ENCODE measurements around the gene GOSR2. TPM values are rescaled to one million over a fixed set of nuclear protein-coding genes. Genes with fewer than 3 reads are reported as not detected.

GOSR2 gene
- total and polyA plus RNA-seq, 2 of the 8 experiments (the other 6 are each of a cell fraction or from before 2014, with no cell fraction given): 28.2 to 36.2 TPM

DNA sequence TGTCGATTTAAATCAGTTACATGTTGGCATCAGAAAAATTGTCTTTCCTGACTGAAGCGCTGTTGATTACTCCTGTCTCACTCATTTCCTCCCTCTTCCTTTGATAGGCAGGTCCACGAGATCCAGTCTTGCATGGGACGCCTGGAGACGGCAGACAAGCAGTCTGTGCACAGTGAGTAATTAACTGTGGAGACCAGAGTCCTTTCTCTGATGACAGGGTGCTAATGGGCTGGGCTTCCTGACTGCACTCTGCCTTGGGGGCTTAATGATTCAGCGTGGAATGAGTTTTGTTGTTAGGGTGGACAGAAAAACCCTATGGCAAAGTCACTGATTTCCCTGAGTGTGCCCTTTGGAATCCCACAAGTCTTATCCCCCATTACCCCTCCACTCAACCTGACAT is 6.5 kb downstream of the GOSR2 start:
- Histone ChIP-seq H3K79me2 (ENCODE audit: control insufficient read depth in 1 of 2, insufficient read depth in 2 of 2, low read length in 2 of 2) (peaks cover 5 to 51% of the 10 kb centered on the region in 2 experiments; a peak in 3 of 4 replicates), H4K5ac (ENCODE audit: insufficient read length, low read depth, low read length) (no peak overlapping the region), H3K79me1 (ENCODE audit: low read depth, low read length) (peaks cover 17% of the 10 kb centered on the region), H2BK15ac (ENCODE audit: low read length) (no peak overlapping the region), H3K23ac (ENCODE audit: insufficient read length) (no peak overlapping the region), H3K14ac (ENCODE audit: insufficient read length) (no peak overlapping the region), H3K4me2 (ENCODE audit: insufficient read depth in 1 of 2, low read depth in 2 of 2, low read length in 2 of 2) (no peak overlapping the region), H2AK5ac (ENCODE audit: low read depth, low read length) (no peak overlapping the region), H3K4ac (replicated peaks; ENCODE audit: insufficient read length, low read depth, low read length) (no peak overlapping the region), H3K9ac (replicated peaks in 1 of 4; ENCODE audit: extremely low read depth in 1 of 4, low read depth in 3 of 4, low read length in 3 of 4) (no peak overlapping the region), H3K27ac (ENCODE audit: low read depth, low read length) (no peak overlapping the region), H3K56ac (replicated peaks; ENCODE audit: insufficient read length, low read depth, low read length) (no peak overlapping the region), H3K18ac (ENCODE audit: extremely low read depth, low read length) (no peak overlapping the region), H4K91ac (replicated peaks; ENCODE audit: insufficient read length, low read length) (no peak overlapping the region), H3K9me3 (ENCODE audit: insufficient read depth in 2 of 2, low read depth in 1 of 2, low read length in 1 of 2) (no peaks in the 10 kb centered on the region), H4K8ac (ENCODE audit: extremely low read depth, insufficient read depth, low read length) (no peak overlapping the region), H3K36me3 (ENCODE audit: control insufficient read depth in 2 of 4, insufficient read depth in 4 of 4, low read length in 3 of 4) (peaks cover 19 to 50% (median 32%) of the 10 kb centered on the region in 4 experiments), H2BK12ac (ENCODE audit: low read depth, low read length) (no peak overlapping the region), H3K23me2 (ENCODE audit: low read depth, low read length) (no peaks in the 10 kb centered on the region), H2BK120ac (replicated peaks; ENCODE audit: low read depth, low read length) (no peak overlapping the region), H3K4me3 (ENCODE audit: extremely low read depth in 1 of 4, insufficient read depth in 2 of 4, low read depth in 3 of 4, low read length in 4 of 4) (no peak overlapping the region), H2BK5ac (ENCODE audit: low read depth, low read length) (no peak overlapping the region), H2BK20ac (ENCODE audit: low read length) (no peak overlapping the region), H4K20me1 (replicated peaks in 1 of 2; ENCODE audit: control insufficient read depth in 1 of 2, insufficient read depth in 2 of 2, low read length in 2 of 2) (peaks cover 6 to 12% of the 10 kb centered on the region in 2 experiments), H3K4me1 (replicated peaks in 1 of 4; ENCODE audit: control insufficient read depth in 3 of 4, insufficient read depth in 4 of 4, low read length in 3 of 4) (no peaks in the 10 kb centered on the region), H2AFZ (ENCODE audit: low read length) (no peak overlapping the region), H3K27me3 (replicated peaks in 1 of 4; ENCODE audit: control insufficient read depth in 3 of 4, extremely low read depth in 1 of 4, insufficient read depth in 3 of 4, low read length in 3 of 4) (no peaks in the 10 kb centered on the region; a peak in 1 of 7 replicates)
- no peak for DNase-seq (ENCODE audit: low read depth in 1 of 2, low spot score in 2 of 2)
- TF ChIP-seq BACH1 (IDR thresholded peaks at IDR 0.05; ENCODE audit: low read length): no peak
- ChIA-PET CTCF (ENCODE audit: partially characterized antibody) (interaction anchor here (1.3 to 1.4 kb wide), 2 partner anchors 12 to 14 kb away, joined by 5 to 7 read pairs; no protein-coding TSS in a partner anchor), POLR2A (ENCODE audit: partially characterized antibody) (no interaction called here)
- FAIRE-seq: no peak
- WGBS, 2 experiments (ENCODE audit: extremely low coverage in 1 of 2, insufficient coverage in 1 of 2, insufficient read length in 1 of 2, insufficient replicate concordance in 2 of 2, low coverage in 1 of 2, low lambda C conversion rate in 2 of 2, missing lambda C conversion rate in 1 of 2): 90% methylated on average over 6 of the region's 6 CpGs; no CpG with 5 or more reads in 1 of the 2 experiments
